Tibial nerve (tissue), 4 donors: ENCODE data around the gene DHRSX. TPM values are rescaled to one million over a fixed set of nuclear protein-coding genes. Genes with fewer than 3 reads are reported as not detected.

Experiments
- DNase-seq, 2 donors: peaks; one replicate each; pipeline ENCODE4 v3.0.0-alpha.2; 2019; ENCODE audit warnings: low spot score in 2 of 2
- H3K27ac ChIP-seq, 4 donors: fragments of 200-600 bp; sonication (generic) in 3 of 4; one replicate each; pipeline ENCODE4 v1.5.1; 2017 to 2019; ENCODE audit warnings: mild to moderate bottlenecking in 1 of 4
- H3K27me3 ChIP-seq, 2 donors: fragments of 200-600 bp; sonication (generic) in 1 of 2; one replicate each; pipeline versions ENCODE4 v1.5.1 to v1.6.0; 2017 to 2019
- H3K36me3 ChIP-seq, 3 donors: fragments of 200-600 bp; sonication (generic); one replicate each; pipeline ENCODE4 v1.5.1; 2018 to 2019
- H3K4me1 ChIP-seq, 4 donors: fragments of 200-600 bp; sonication (generic) in 3 of 4; one replicate each; pipeline ENCODE4 v1.5.1; 2017 to 2019
- H3K4me3 ChIP-seq, 4 donors: fragments of 200-600 bp; sonication (generic) in 3 of 4; one replicate each; pipeline ENCODE4 v1.5.1; 2017 to 2019; ENCODE audit warnings: mild to moderate bottlenecking in 1 of 4, moderate library complexity in 1 of 4
- H3K9me3 ChIP-seq, 4 donors: fragments of 200-600 bp; sonication (generic) in 3 of 4; one replicate each; pipeline ENCODE4 v1.5.1; 2017 to 2019
- CTCF ChIP-seq, 5 experiments: fragments of 200-600 bp in 3 of 5; fragments of 450-650 bp in 2 of 5; sonication (generic) in 3 of 5; IDR thresholded peaks; one replicate each; pipeline ENCODE4 v1.5.1; 2016 to 2019; ENCODE audit warnings: antibody characterized with exemption in 5 of 5, mild to moderate bottlenecking in 3 of 5, moderate library complexity in 2 of 5
- EP300 ChIP-seq, 2 donors: sonication (generic); formaldehyde crosslinking; IDR thresholded peaks; one replicate each; pipeline ENCODE4 v1.6.1; 2017; ENCODE audit warnings: antibody characterized with exemption in 2 of 2, mild to moderate bottlenecking in 1 of 2
- POLR2A ChIP-seq, 2 donors: fragments of 450-650 bp; IDR thresholded peaks; one replicate each; pipeline ENCODE4 v1.6.1; 2017; ENCODE audit warnings: antibody characterized with exemption in 2 of 2, mild to moderate bottlenecking in 2 of 2, moderate library complexity in 2 of 2
- WGBS, 2 donors: methylation state at CpG; one replicate each; pipeline ENCODE4 v1.1.5; 2018; 5-methylcytosine and 5-hydroxymethylcytosine counted together
- total RNA-seq, 4 donors: library from RNA; depleted of rRNA; stranded (reverse); fragments of >200 nt; gene quantifications; one replicate each; pipeline ENCODE4 v1.1.0, GENCODE V29; 2016

The DHRSX gene
- total RNA-seq, 4 donors from 2014 or later = 20.3 to 44.3 (median 31.7) TPM

GRCh38 chrX:2545144-2545543 lies 44.4 kb upstream of the DHRSX start:
- no peak for DNase-seq
- Histone ChIP-seq H3K27ac (no peak overlapping the region), H3K9me3 (no peaks in the 10 kb centered on the region), H3K27me3 (no peaks in the 10 kb centered on the region), H3K4me3 (no peak overlapping the region), H3K4me1 (peaks cover 0 to 7% (median 0%) of the 10 kb centered on the region in 4 donors), H3K36me3 (no peaks in the 10 kb centered on the region)
- 48 to 62% methylated on average over 1 of the region's 1 CpG for WGBS, 2 donors
- no peak for TF ChIP-seq POLR2A (IDR thresholded peaks at IDR 0.05)
- no peak for TF ChIP-seq EP300 (IDR thresholded peaks at IDR 0.05)

- Histone ChIP-seq H3K4me1 (peaks cover 0 to 9% (median 0%) of the 10 kb centered on the region in 4 donors), H3K27me3 (no peaks in the 10 kb centered on the region), H3K36me3 (no peaks in the 10 kb centered on the region), H3K9me3 (no peaks in the 10 kb centered on the region), H3K4me3 (no peak overlapping the region), H3K27ac (no peak overlapping the region)
- 65 to 70% methylated on average over 7 of the region's 7 CpGs for WGBS, 2 donors
- DNase-seq = no peak
- TF ChIP-seq EP300 (IDR thresholded peaks at IDR 0.05) (no peak), CTCF (IDR thresholded peaks at IDR 0.05) (no peak), POLR2A (IDR thresholded peaks at IDR 0.05) (no peak)
These were observed 42.2 kb upstream of the DHRSX start for GRCh38 chrX:2542826-2543521.

GRCh38 chrX:2541603-2542002 lies 40.8 kb upstream of the DHRSX start:
- Histone ChIP-seq H3K4me1 (peaks cover 0 to 20% (median 0%) of the 10 kb centered on the region in 4 donors), H3K4me3 (no peak overlapping the region), H3K27me3 (no peaks in the 10 kb centered on the region), H3K9me3 (no peaks in the 10 kb centered on the region), H3K36me3 (no peaks in the 10 kb centered on the region), H3K27ac (no peak overlapping the region)
- TF ChIP-seq POLR2A (IDR thresholded peaks at IDR 0.05) (no peak), EP300 (IDR thresholded peaks at IDR 0.05) (no peak), CTCF (IDR thresholded peaks at IDR 0.05) (no peak)
- WGBS, 2 donors = 85 to 88% methylated on average over 8 of the region's 8 CpGs
- DNase-seq = no peak

DNA sequence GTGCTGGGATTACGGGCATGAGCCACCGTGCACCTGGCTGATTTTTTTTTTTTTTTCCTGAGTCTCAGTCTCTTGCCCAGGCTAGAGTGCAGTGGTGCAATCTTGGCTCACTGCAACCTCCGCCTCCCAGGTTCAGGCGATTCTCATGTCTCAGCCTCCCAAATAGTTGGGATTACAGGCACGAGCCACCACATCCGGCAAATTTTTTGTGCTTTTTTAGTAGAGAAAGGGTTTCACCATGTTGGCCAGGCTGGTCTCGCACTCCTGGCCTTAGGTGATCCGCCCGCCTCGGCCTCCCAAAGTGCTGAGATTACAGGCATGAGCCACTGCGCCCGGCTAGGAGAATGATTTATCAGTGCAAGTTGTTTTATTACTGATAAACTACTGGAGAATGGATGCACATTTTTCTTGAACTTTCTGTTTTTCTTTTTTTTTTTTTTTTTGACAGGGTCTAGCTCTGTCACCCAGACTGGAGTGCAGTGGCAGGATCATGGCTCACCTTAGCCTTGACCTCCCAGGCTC lies 39.7 kb upstream of the DHRSX start:
- DNase-seq = no peak
- Histone ChIP-seq H3K4me3 (no peak overlapping the region), H3K27ac (no peak overlapping the region), H3K4me1 (peaks cover 0 to 20% (median 0%) of the 10 kb centered on the region in 4 donors), H3K27me3 (no peaks in the 10 kb centered on the region), H3K36me3 (no peaks in the 10 kb centered on the region), H3K9me3 (no peaks in the 10 kb centered on the region)
- 94 to 96% methylated on average over 12 of the region's 12 CpGs for WGBS, 2 donors
- TF ChIP-seq CTCF (IDR thresholded peaks at IDR 0.05) = no peak
- TF ChIP-seq POLR2A (IDR thresholded peaks at IDR 0.05) = no peak
- no peak for TF ChIP-seq EP300 (IDR thresholded peaks at IDR 0.05)

GRCh38 chrX:2539586-2539985 lies 38.8 kb upstream of the DHRSX start:
- TF ChIP-seq POLR2A (IDR thresholded peaks at IDR 0.05) = no peak
- TF ChIP-seq CTCF (IDR thresholded peaks at IDR 0.05) = no peak
- no peak for TF ChIP-seq EP300 (IDR thresholded peaks at IDR 0.05)
- Histone ChIP-seq H3K36me3 (no peaks in the 10 kb centered on the region), H3K4me3 (no peak overlapping the region), H3K27ac (no peak overlapping the region), H3K4me1 (peaks cover 0 to 20% (median 0%) of the 10 kb centered on the region in 4 donors), H3K9me3 (no peaks in the 10 kb centered on the region), H3K27me3 (no peaks in the 10 kb centered on the region)
- no peak for DNase-seq
- 63 to 76% methylated on average over 3 of the region's 3 CpGs for WGBS, 2 donors
